HepG2 (cell line): ENCODE measurements around the gene GRIK2. TPM values are rescaled to one million over a fixed set of nuclear protein-coding genes. Genes with fewer than 3 reads are reported as not detected.
A peak's percentile ranks its signal among the peaks of the same experiment; 100 is the strongest.

Experiments used
- ATAC-seq: fragments of 200-7000 bp; cut with Tn5 transposase; 3 replicates; pipeline ENCODE4 v1.9.1; 2020; ENCODE audit warnings: mild to moderate bottlenecking, moderate library complexity
- BruUV-seq: library from RNA; stranded (reverse); fragments of 400-500 nt; replicated peaks from 2 replicates; lab custom pipeline; 2021; lab: Mats Ljungman, UMichigan
- CTCF ChIA-PET: fragments of 300-600 bp; formaldehyde crosslinking; extraction: SDS; loops from one replicate; lab custom pipeline; 2021; ENCODE audit warnings: low total read pairs, inconsistent platforms, low intra/inter-chr PET ratio; lab: Yijun Ruan, JAX
- POLR2A ChIA-PET: fragments of 350-600 bp; sonication (Branson Sonifier 250); formaldehyde crosslinking; loops from one replicate; lab custom pipeline; 2020; ENCODE audit warnings: antibody characterized with exemption, inconsistent platforms; lab: Yijun Ruan, JAX
- DNase-seq: peaks from one replicate; pipeline ENCODE4 v3.0.0-alpha.2; 2015; ENCODE audit warnings: low spot score
- FAIRE-seq: peaks from 3 replicates; lab custom pipeline; 2011; peaks lifted over from hg19 to GRCh38; lab: Jason Lieb, UNC
- H2AFZ ChIP-seq: one replicate; pipeline ENCODE4 v1.6.1; 2011; ENCODE audit warnings: low read length, inconsistent platforms
- H3K27ac ChIP-seq: fragments of 300-600 bp; 3 replicates; pipeline ENCODE4 v1.8.0; 2011; ENCODE audit warnings: mixed run types, mild to moderate bottlenecking, mixed read lengths, low read length, inconsistent platforms; ENCODE audit not compliant: insufficient read depth; ENCODE audit errors: extremely low read length
- H3K27me3 ChIP-seq, 2 experiments: fragments of 200-600 bp in 1 of 2; 2 replicates in 1 of 2; 3 replicates in 1 of 2; pipeline versions ENCODE4 v1.6.0 to v1.8.0; 2011; ENCODE audit warnings: low read length in 2 of 2, mild to moderate bottlenecking in 2 of 2, moderate library complexity in 2 of 2, inconsistent platforms in 1 of 2; ENCODE audit not compliant: insufficient read depth in 2 of 2, control insufficient read depth in 1 of 2
- H3K36me3 ChIP-seq, 2 experiments: fragments of 200-600 bp in 1 of 2; replicated peaks in 1 of 2; 2 replicates in 1 of 2; 3 replicates in 1 of 2; pipeline versions ENCODE4 v1.5.1 to v1.8.0; 2011; ENCODE audit warnings: low read length in 2 of 2, inconsistent platforms in 1 of 2; ENCODE audit not compliant: insufficient read depth in 2 of 2, control insufficient read depth in 1 of 2
- H3K4me1 ChIP-seq: 2 replicates; pipeline ENCODE4 v1.5.1; 2012; ENCODE audit warnings: low read length, inconsistent platforms; ENCODE audit not compliant: insufficient read depth
- H3K4me2 ChIP-seq: 2 replicates; pipeline ENCODE4 v1.6.0; 2011; ENCODE audit warnings: low read depth, low read length, inconsistent platforms
- H3K4me3 ChIP-seq, 3 experiments: fragments of 200-600 bp in 1 of 3; sonication (generic), shearing (Covaris generic) in 1 of 3; replicated peaks in 1 of 3; 2 replicates each; pipeline ENCODE4 v1.5.1; 2011 to 2016; ENCODE audit warnings: low read length in 3 of 3, inconsistent platforms in 2 of 3, low read depth in 2 of 3, mild to moderate bottlenecking in 2 of 3, control low read depth in 1 of 3, mixed read lengths in 1 of 3; ENCODE audit not compliant: insufficient read depth in 1 of 3
- H3K79me2 ChIP-seq: one replicate; pipeline ENCODE4 v1.6.1; 2011; ENCODE audit warnings: low read length, inconsistent platforms; ENCODE audit not compliant: insufficient read depth
- H3K9ac ChIP-seq: 2 replicates; pipeline ENCODE4 v1.6.0; 2011; ENCODE audit warnings: mild to moderate bottlenecking, low read depth, low read length, inconsistent platforms; ENCODE audit not compliant: insufficient read depth
- H3K9me3 ChIP-seq: 2 replicates; pipeline ENCODE4 v1.5.1; 2012; ENCODE audit warnings: mild to moderate bottlenecking, low read length
- H4K20me1 ChIP-seq: 2 replicates; pipeline ENCODE4 v1.6.0; 2011; ENCODE audit warnings: inconsistent platforms, mild to moderate bottlenecking, low read length, moderate library complexity; ENCODE audit not compliant: insufficient read depth
- CREB1 ChIP-seq, 2 experiments: fragments of 450-650 bp in 1 of 2; IDR thresholded peaks; 2 replicates each; pipeline ENCODE4 v1.6.1; 2016 to 2017; ENCODE audit warnings: control low read depth in 1 of 2, mild to moderate bottlenecking in 1 of 2, missing compliant biosample characterization in 1 of 2, missing genetic modification characterization in 1 of 2
- ELK4 ChIP-seq: sonication (generic); formaldehyde crosslinking; IDR thresholded peaks from 2 replicates; pipeline ENCODE4 v1.9.0; 2021; ENCODE audit warnings: missing genetic modification reagents, borderline replicate concordance
- NRL ChIP-seq: sonication (generic); formaldehyde crosslinking; IDR thresholded peaks from 2 replicates; pipeline ENCODE4 v1.5.0; 2020; ENCODE audit warnings: missing genetic modification reagents, mild to moderate bottlenecking, moderate library complexity, borderline replicate concordance
- POLR2G ChIP-seq: fragments of 200-400 bp; formaldehyde crosslinking; IDR thresholded peaks from 2 replicates; pipeline ENCODE4 v1.6.1; 2018; ENCODE audit warnings: mild to moderate bottlenecking, low read depth, low read length, moderate library complexity
- SMAD1 ChIP-seq: sonication (generic); formaldehyde crosslinking; IDR thresholded peaks from 2 replicates; pipeline ENCODE4 v1.4.0; 2020; ENCODE audit warnings: missing genetic modification reagents, low read depth, mild to moderate bottlenecking, borderline replicate concordance
- SMAD3 ChIP-seq: sonication (generic); formaldehyde crosslinking; IDR thresholded peaks from 2 replicates; pipeline ENCODE4 v1.4.0; 2020; ENCODE audit warnings: missing genetic modification reagents
- SMARCE1 ChIP-seq: fragments of 450-650 bp; IDR thresholded peaks from 2 replicates; pipeline ENCODE4 v1.6.1; 2017; ENCODE audit warnings: borderline replicate concordance
- ZFP36 ChIP-seq: fragments of 150-350 bp; IDR thresholded peaks from 2 replicates; pipeline ENCODE4 v1.6.1; 2018; ENCODE audit warnings: borderline replicate concordance, low read length, low read depth; ENCODE audit not compliant: partially characterized antibody
- ZNF451 ChIP-seq: sonication (generic); formaldehyde crosslinking; IDR thresholded peaks from 2 replicates; pipeline ENCODE4 v1.5.0; 2020; ENCODE audit warnings: mild to moderate bottlenecking, missing genetic modification reagents
- WGBS: methylation state at CpG from one replicate; pipeline ENCODE4 v1.1.6; 2017; ENCODE audit warnings: low lambda C conversion rate; 5-methylcytosine and 5-hydroxymethylcytosine counted together
- in situ Hi-C: cut with HindIII; loops from 2 replicates; pipeline ENCODE4 v1.10.0; 2017; ENCODE audit warnings: low pct_unique_long_range_greater_than_20kb; ENCODE audit not compliant: extremely low pct_ligation_motif_present
- intact Hi-C: fragments of 100-400 bp; cut with micrococcal nuclease; formaldehyde crosslinking; loops from one replicate; pipeline ENCODE4 v1.10.0; 2022; ENCODE audit not compliant: unreplicated experiment
- polyA plus RNA-seq, 8 experiments: library from polyadenylated mRNA; depleted of rRNA in 3 of 8; stranded (reverse) in 7 of 8; unstranded in 1 of 8; fragments of >200 nt; fragmentation: Illumina TruSeq in 4 of 8; extraction: Trizol in 4 of 8; gene quantifications; 2 replicates each; pipeline versions ENCODE4 v1.2.1 to v1.2.3, GENCODE V29; 2011 to 2016; ENCODE audit warnings: low read depth in 4 of 8, missing spikeins in 1 of 8, mixed read lengths in 1 of 8; ENCODE audit not compliant: insufficient read depth in 1 of 8
- total RNA-seq, 5 experiments: library from RNA; depleted of rRNA; stranded (reverse); fragments of >200 nt; fragmentation: Illumina TruSeq; extraction: Trizol; gene quantifications; 2 replicates each; pipeline ENCODE4 v1.2.3, GENCODE V29; 2016; ENCODE audit warnings: low read depth in 1 of 5

The GRIK2 gene
- total and polyA plus RNA-seq, 2 of the 13 experiments (the other 11 are each of a cell fraction or from before 2014, with no cell fraction given) = not detected

DNA sequence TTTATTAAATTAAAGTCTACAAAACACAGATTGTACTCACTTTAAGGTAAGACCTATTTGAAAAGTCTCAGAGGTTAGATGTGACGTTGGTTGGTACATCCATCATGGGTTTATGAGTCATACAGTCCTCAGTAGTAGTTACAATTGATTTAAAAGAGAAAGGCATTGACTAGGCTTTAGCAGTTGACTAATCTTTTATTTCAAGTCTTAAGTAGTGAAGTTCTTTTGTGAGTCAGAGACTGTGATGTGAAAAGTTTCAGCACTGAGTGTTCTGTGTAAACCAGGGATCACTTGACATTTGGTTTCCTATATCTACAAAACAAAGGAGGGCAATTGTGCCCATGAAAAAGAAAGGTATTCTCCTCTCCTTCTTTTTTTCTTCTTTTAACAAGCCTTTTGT is 221.3 kb downstream of the GRIK2 start:
- H4K20me1 ChIP-seq = no peaks in the 10 kb centered on the region
- H3K27me3 ChIP-seq = no peaks in the 10 kb centered on the region; a peak in 1 of 5 replicates
- 0 out of 2 replicates have a peak, but pooled peaks have one; percentile 2 for TF ChIP-seq CREB1 (IDR thresholded peaks at IDR 0.05)
- no peak for TF ChIP-seq CREB1 (CRISPR knock-in tag; IDR thresholded peaks at IDR 0.05)
- TF ChIP-seq POLR2G = no peak
- no peak for TF ChIP-seq NRL (CRISPR knock-in tag)
- TF ChIP-seq SMARCE1 = no peak
- TF ChIP-seq ELK4 (CRISPR knock-in tag) = no peak
- WGBS = 0% methylated on average over 1 of the region's 1 CpG
- no peaks in the 10 kb centered on the region for H3K79me2 ChIP-seq
- ChIA-PET POLR2A (no interaction called here), CTCF (no interaction called here)
- H3K9ac ChIP-seq = no peak overlapping the region
- H2AFZ ChIP-seq = no peak overlapping the region
- DNase-seq (no peak), ATAC-seq (no peak), FAIRE-seq (no peak)
- intact Hi-C loops (no loop called here), in situ Hi-C loops (no loop called here)
- H3K27ac ChIP-seq = no peak overlapping the region
- H3K9me3 ChIP-seq = no peaks in the 10 kb centered on the region
- no peak overlapping the region for H3K4me2 ChIP-seq
- BruUV-seq = no TSS peak
- H3K36me3 ChIP-seq = no peaks in the 10 kb centered on the region
- H3K4me3 ChIP-seq = no peak overlapping the region
- H3K4me1 ChIP-seq = no peaks in the 10 kb centered on the region

GRCh38 chr6:101626269-101626668 is 232.8 kb downstream of the GRIK2 start:
- H3K4me1 ChIP-seq = no peaks in the 10 kb centered on the region
- H3K4me3 ChIP-seq = no peak overlapping the region
- DNase-seq (no peak), ATAC-seq (peak; percentile 31; the same call in 1 of the 3 replicates), FAIRE-seq (no peak)
- H3K79me2 ChIP-seq = no peaks in the 10 kb centered on the region
- ChIA-PET CTCF (no interaction called here), POLR2A (no interaction called here)
- H2AFZ ChIP-seq = no peak overlapping the region
- H3K36me3 ChIP-seq = no peaks in the 10 kb centered on the region
- no TSS peak for BruUV-seq
- TF ChIP-seq ZNF451 (CRISPR knock-in tag) (no peak), SMAD3 (CRISPR knock-in tag) (no peak), SMAD1 (CRISPR knock-in tag) (no peak), ZFP36 (no peak)
- no peak overlapping the region for H3K9ac ChIP-seq
- in situ Hi-C loops (no loop called here), intact Hi-C loops (no loop called here)
- no peaks in the 10 kb centered on the region for H3K9me3 ChIP-seq
- H4K20me1 ChIP-seq = no peaks in the 10 kb centered on the region
- H3K27ac ChIP-seq = no peak overlapping the region
- H3K27me3 ChIP-seq = no peaks in the 10 kb centered on the region
- no peak overlapping the region for H3K4me2 ChIP-seq
- 0% methylated on average over 6 of the region's 6 CpGs for WGBS
